HAP-1 (cell line): ENCODE data around the gene LRRC40.

Experiments
- DNase-seq, 2 experiments: peaks; one replicate each; pipeline ENCODE4 v3.0.0-alpha.2; 2016 to 2020; ENCODE audit warnings: low spot score in 2 of 2
- H3K27me3 ChIP-seq: fragments of 250-450 bp; sonication (Bioruptor Pico); 2 replicates; pipeline ENCODE4 v1.5.1; 2020; ENCODE audit warnings: low read depth, mild to moderate bottlenecking, moderate library complexity
- H3K36me3 ChIP-seq: fragments of 250-450 bp; sonication (Bioruptor Pico); replicated peaks from 2 replicates; pipeline ENCODE4 v1.5.1; 2020; ENCODE audit warnings: mild to moderate bottlenecking
- H3K4me1 ChIP-seq: fragments of 250-450 bp; sonication (Bioruptor Pico); 2 replicates; pipeline ENCODE4 v1.5.1; 2020; ENCODE audit warnings: mild to moderate bottlenecking
- H3K4me3 ChIP-seq: fragments of 250-450 bp; sonication (Bioruptor Pico); 2 replicates; pipeline ENCODE4 v1.5.1; 2020; ENCODE audit warnings: mild to moderate bottlenecking, moderate library complexity
- H3K9me3 ChIP-seq: fragments of 250-450 bp; sonication (Bioruptor Pico); 2 replicates; pipeline ENCODE4 v1.5.1; 2020; ENCODE audit warnings: mild to moderate bottlenecking, moderate library complexity
- in situ Hi-C: fragments of 300-500 bp; cut with MboI; formaldehyde crosslinking; loops from 3 replicates; pipeline ENCODE4 v1.14.3; 2020; ENCODE audit warnings: low sequenced_read_pairs, inconsistent platforms, mixed read lengths

LRRC40 gene

DNA sequence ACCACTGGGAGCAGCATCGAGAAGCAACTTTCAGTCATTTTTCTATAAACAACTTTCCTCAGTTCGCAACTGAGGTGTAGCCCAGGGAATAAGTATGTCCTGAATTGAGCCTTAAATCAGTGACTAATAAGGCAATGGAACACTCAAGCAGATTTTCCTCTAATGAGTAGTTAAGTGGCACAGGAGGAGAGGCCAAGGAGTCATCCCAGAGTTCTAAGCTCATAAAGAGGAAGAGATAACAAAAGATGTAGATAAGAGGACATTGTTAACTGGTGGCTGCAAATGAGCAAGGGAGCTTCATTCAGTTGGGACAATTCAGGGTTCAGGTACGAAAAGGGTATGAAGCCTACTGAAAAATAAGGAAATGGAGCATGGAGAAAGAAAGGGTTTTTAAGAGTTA, 64.5 kb downstream of the LRRC40 start:
- in situ Hi-C loops: loop anchor here (25.0 kb wide), 1 partner anchor 346 kb away; no protein-coding TSS in a partner anchor
- Histone ChIP-seq H3K27me3 (no peaks in the 10 kb centered on the region), H3K9me3 (no peaks in the 10 kb centered on the region), H3K36me3 (0 out of 2 replicates have a peak, but pooled peaks cover 7% of the 10 kb centered on the region), H3K4me1 (peaks cover 13% of the 10 kb centered on the region; the same call in 1 of the 2 replicates), H3K4me3 (no peak overlapping the region)
- DNase-seq: no peak

DNA sequence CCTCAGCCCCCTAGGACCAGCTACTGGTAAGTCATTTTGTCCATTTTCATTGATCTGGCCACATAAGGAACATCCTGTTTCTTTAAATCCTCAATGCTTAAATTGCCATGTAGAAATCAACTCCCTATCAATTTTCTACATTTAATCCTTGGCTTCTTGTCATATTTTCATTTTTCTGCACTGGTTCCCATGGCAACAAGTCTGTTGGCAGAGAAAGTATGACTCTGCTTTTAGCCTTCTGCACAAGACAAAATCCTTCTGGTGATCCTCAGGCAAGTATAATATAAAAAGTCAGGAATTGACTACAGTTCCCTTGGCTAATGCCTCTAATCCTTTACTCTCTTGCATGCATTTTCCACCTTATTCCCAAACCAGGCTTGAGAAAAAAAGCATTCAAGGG, 65.0 kb downstream of the LRRC40 start:
- Histone ChIP-seq H3K4me3 (no peak overlapping the region), H3K36me3 (0 out of 2 replicates have a peak, but pooled peaks cover 4% of the 10 kb centered on the region), H3K4me1 (peaks cover 13% of the 10 kb centered on the region; the same call in 1 of the 2 replicates), H3K9me3 (no peaks in the 10 kb centered on the region), H3K27me3 (no peaks in the 10 kb centered on the region)
- in situ Hi-C loops: loop anchor here (25.0 kb wide), 1 partner anchor 347 kb away; no protein-coding TSS in a partner anchor
- DNase-seq: no peak

- no peaks in the 10 kb centered on the region for H3K27me3 ChIP-seq
- no peaks in the 10 kb centered on the region for H3K36me3 ChIP-seq
- in situ Hi-C loops: loop anchor here (25.0 kb wide), 1 partner anchor 353 kb away; no protein-coding TSS in a partner anchor
- H3K9me3 ChIP-seq: no peaks in the 10 kb centered on the region
- H3K4me3 ChIP-seq: no peak overlapping the region
- no peak for DNase-seq
- peaks cover 5% of the 10 kb centered on the region; the same call in 1 of the 2 replicates for H3K4me1 ChIP-seq
Observed at GRCh38 chr1:70134148-70134547, 71.2 kb downstream of the LRRC40 start.

GRCh38 chr1:70117046-70117445, 88.3 kb downstream of the LRRC40 start:
- Histone ChIP-seq H3K4me3 (no peak overlapping the region), H3K27me3 (peaks cover 37% of the 10 kb centered on the region), H3K4me1 (no peaks in the 10 kb centered on the region), H3K36me3 (no peaks in the 10 kb centered on the region), H3K9me3 (no peaks in the 10 kb centered on the region)
- DNase-seq: no peak
- in situ Hi-C loops: no loop called here

- no peaks in the 10 kb centered on the region for H3K36me3 ChIP-seq
- in situ Hi-C loops: no loop called here
- no peaks in the 10 kb centered on the region for H3K9me3 ChIP-seq
- peaks cover 21% of the 10 kb centered on the region for H3K27me3 ChIP-seq
- H3K4me1 ChIP-seq: no peaks in the 10 kb centered on the region
- no peak overlapping the region for H3K4me3 ChIP-seq
- no peak for DNase-seq
Observed at GRCh38 chr1:70115315-70115714, 90.1 kb downstream of the LRRC40 start.

- Histone ChIP-seq H3K4me3 (no peak overlapping the region), H3K27me3 (0 out of 2 replicates have a peak, but pooled peaks cover 3% of the 10 kb centered on the region), H3K36me3 (no peaks in the 10 kb centered on the region), H3K4me1 (no peaks in the 10 kb centered on the region), H3K9me3 (no peaks in the 10 kb centered on the region)
- in situ Hi-C loops: no loop called here
- DNase-seq: peak; percentile 11 to 33
Observed at GRCh38 chr1:70112838-70113237, 92.5 kb downstream of the LRRC40 start.

DNA sequence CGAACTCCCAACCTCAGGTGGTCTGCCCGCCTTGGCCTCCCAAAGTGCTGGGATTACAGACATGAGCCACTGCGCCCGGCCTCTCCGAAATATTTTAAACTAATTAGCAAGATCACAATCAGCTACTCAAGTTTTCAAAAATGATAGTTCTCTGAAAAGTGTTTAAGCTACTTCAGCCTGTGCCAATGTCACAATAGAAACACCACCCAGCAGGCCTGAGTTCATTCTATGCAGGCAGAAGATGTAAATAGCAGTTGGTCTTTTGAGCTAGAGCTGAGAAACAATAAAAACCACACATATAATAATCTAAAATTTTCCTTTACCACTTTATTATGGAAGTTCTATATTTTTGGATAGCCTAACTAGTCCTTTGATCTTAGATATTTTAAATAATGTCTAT, 96.1 kb downstream of the LRRC40 start:
- no peaks in the 10 kb centered on the region for H3K9me3 ChIP-seq
- no peak for DNase-seq
- in situ Hi-C loops: no loop called here
- H3K27me3 ChIP-seq: no peaks in the 10 kb centered on the region
- no peaks in the 10 kb centered on the region for H3K36me3 ChIP-seq
- no peak overlapping the region for H3K4me3 ChIP-seq
- no peaks in the 10 kb centered on the region for H3K4me1 ChIP-seq

GRCh38 chr1:70103770-70104169, 101.6 kb downstream of the LRRC40 start:
- Histone ChIP-seq H3K9me3 (no peaks in the 10 kb centered on the region), H3K4me3 (no peak overlapping the region), H3K4me1 (no peaks in the 10 kb centered on the region), H3K36me3 (no peaks in the 10 kb centered on the region), H3K27me3 (peaks cover 3% of the 10 kb centered on the region)
- DNase-seq: no peak
- in situ Hi-C loops: no loop called here

GRCh38 chr1:70101774-70102173, 103.6 kb downstream of the LRRC40 start:
- no peaks in the 10 kb centered on the region for H3K9me3 ChIP-seq
- peaks cover 3% of the 10 kb centered on the region for H3K27me3 ChIP-seq
- no peak for DNase-seq
- no peaks in the 10 kb centered on the region for H3K4me1 ChIP-seq
- in situ Hi-C loops: no loop called here
- H3K4me3 ChIP-seq: no peak overlapping the region
- no peaks in the 10 kb centered on the region for H3K36me3 ChIP-seq

DNA sequence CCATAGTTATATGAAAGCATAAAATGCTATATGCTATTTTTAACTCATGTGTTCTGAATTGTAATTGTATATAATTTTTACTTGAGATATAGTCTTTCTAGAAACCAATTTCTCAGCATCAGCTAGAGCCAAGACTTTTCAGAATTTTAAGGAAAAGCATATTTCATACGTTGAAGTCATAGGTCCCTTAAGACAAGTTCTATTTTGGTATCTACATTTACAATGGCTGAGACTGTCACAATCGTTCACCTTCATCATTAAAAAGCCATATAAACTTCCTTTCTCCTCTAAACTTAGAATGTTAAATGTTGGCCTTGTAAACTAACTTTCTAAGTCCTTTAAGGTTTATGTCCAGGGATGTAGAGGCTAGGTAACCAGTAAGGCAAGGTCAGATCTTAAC, 104.1 kb downstream of the LRRC40 start:
- no peaks in the 10 kb centered on the region for H3K9me3 ChIP-seq
- no peak for DNase-seq
- in situ Hi-C loops: no loop called here

More for the DNA sequence above, 104.1 kb downstream of the LRRC40 start:
- H3K36me3 ChIP-seq: no peaks in the 10 kb centered on the region
- H3K4me1 ChIP-seq: no peaks in the 10 kb centered on the region
- H3K4me3 ChIP-seq: no peak overlapping the region
- H3K27me3 ChIP-seq: peaks cover 3% of the 10 kb centered on the region
